Measurements from ENCODE around the gene BAIAP2.

DNA sequence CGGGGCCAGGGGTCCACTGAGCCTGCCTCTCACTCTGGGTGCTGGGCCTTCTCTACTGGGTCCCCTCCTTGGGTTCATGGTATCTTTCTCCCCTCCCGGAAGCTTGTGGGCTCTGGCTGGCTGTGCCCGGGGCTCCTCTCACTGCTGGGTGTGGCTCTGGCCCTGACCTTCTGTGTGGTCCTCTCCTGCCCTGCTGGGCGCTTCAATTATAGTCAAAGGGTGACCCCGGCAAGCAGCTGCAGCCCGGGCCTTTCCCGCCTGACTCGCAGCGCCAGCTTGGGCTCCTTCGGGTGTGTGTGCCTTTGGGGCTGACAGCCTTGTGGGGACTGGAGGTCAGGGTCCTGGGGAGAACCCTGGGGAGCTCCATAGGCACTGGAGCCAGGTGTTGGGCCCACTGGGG, 76.1 kb downstream of the BAIAP2 start:
- TF ChIP-seq, protein P1, sequence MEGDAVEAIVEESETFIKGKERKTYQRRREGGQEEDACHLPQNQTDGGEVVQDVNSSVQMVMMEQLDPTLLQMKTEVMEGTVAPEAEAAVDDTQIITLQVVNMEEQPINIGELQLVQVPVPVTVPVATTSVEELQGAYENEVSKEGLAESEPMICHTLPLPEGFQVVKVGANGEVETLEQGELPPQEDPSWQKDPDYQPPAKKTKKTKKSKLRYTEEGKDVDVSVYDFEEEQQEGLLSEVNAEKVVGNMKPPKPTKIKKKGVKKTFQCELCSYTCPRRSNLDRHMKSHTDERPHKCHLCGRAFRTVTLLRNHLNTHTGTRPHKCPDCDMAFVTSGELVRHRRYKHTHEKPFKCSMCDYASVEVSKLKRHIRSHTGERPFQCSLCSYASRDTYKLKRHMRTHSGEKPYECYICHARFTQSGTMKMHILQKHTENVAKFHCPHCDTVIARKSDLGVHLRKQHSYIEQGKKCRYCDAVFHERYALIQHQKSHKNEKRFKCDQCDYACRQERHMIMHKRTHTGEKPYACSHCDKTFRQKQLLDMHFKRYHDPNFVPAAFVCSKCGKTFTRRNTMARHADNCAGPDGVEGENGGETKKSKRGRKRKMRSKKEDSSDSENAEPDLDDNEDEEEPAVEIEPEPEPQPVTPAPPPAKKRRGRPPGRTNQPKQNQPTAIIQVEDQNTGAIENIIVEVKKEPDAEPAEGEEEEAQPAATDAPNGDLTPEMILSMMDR (conservative IDR thresholded peaks at IDR 0.05 in 1 of 2, IDR thresholded peaks at IDR 0.05 in 1 of 2; ENCODE audit: extremely low read depth in 1 of 2, insufficient read depth in 1 of 2, low read depth in 1 of 2, low read length in 2 of 2) = no peak
- TF ChIP-seq EZH2 (IDR thresholded peaks at IDR 0.05; ENCODE audit: borderline replicate concordance, low read length) = no peak
